Activated CD8-positive, alpha-beta T cell treated with anti-CD3 and anti-CD28 coated beads for 36 hours (primary cell): ENCODE results near the gene OMA1. TPM values are rescaled to one million over a fixed set of nuclear protein-coding genes. Genes with fewer than 3 reads are reported as not detected.

Experiments
- ATAC-seq: fragments of 200-7000 bp; cut with Tn5 transposase; one replicate; pipeline ENCODE4 v1.10.0; 2021; ENCODE audit warnings: mild to moderate bottlenecking, moderate library complexity
- CTCF ChIA-PET: fragments of 350-600 bp; sonication (Branson Sonifier 250); formaldehyde crosslinking; loops from one replicate; lab custom pipeline; 2021; ENCODE audit warnings: antibody characterized with exemption; lab: Charles Lee
- POLR2A ChIA-PET: fragments of 350-600 bp; sonication (Branson Sonifier 250); formaldehyde crosslinking; loops from one replicate; lab custom pipeline; 2021; ENCODE audit warnings: antibody characterized with exemption; lab: Charles Lee
- DNase-seq: peaks from one replicate; pipeline ENCODE4 v3.0.0-alpha.2; 2020
- H3K27ac Mint-ChIP-seq: one replicate; pipeline ENCODE4 v1.8.0; 2021; ENCODE audit warnings: mild to moderate bottlenecking, mixed read lengths
- H3K27me3 Mint-ChIP-seq: one replicate; pipeline ENCODE4 v1.8.0; 2021; ENCODE audit warnings: mixed read lengths
- H3K36me3 Mint-ChIP-seq: one replicate; pipeline ENCODE4 v1.8.0; 2021; ENCODE audit warnings: low read depth, mixed read lengths
- H3K4me1 Mint-ChIP-seq: one replicate; pipeline ENCODE4 v1.8.0; 2021; ENCODE audit warnings: low read depth, mixed read lengths
- H3K4me3 Mint-ChIP-seq: one replicate; pipeline ENCODE4 v1.8.0; 2021; ENCODE audit warnings: mild to moderate bottlenecking, moderate library complexity, mixed read lengths
- H3K9me3 Mint-ChIP-seq: one replicate; pipeline ENCODE4 v1.8.0; 2021; ENCODE audit warnings: mixed read lengths
- CTCF ChIP-seq: fragments of 200-600 bp; IDR thresholded peaks from one replicate; pipeline ENCODE4 v1.8.0; 2022; ENCODE audit warnings: antibody characterized with exemption, mild to moderate bottlenecking
- intact Hi-C: fragments of 100-400 bp; cut with micrococcal nuclease; formaldehyde crosslinking; loops from one replicate; pipeline ENCODE4 v1.10.0; 2022
- total RNA-seq, 2 experiments: library from RNA; stranded (reverse); gene quantifications; one replicate each; pipeline ENCODE4 v1.2.3, GENCODE V29; 2021

Gene OMA1
- total RNA-seq, 2 experiments from 2014 or later, result 14.7 to 14.9 TPM

GRCh38 chr1:58572690-58573089 is 26.2 kb upstream of the OMA1 start:
- ATAC-seq (no peak), DNase-seq (no peak)
- H3K27ac Mint-ChIP-seq, result no peak overlapping the region
- H3K9me3 Mint-ChIP-seq, result no peaks in the 10 kb centered on the region
- ChIA-PET POLR2A (no interaction called here), CTCF (interaction anchor here (0.8 to 2.6 kb wide), 4 partner anchors 12 to 80 kb away, joined by 3 to 6 read pairs (median 4); no protein-coding TSS in a partner anchor)
- peaks cover 60% of the 10 kb centered on the region for H3K27me3 Mint-ChIP-seq
- H3K4me3 Mint-ChIP-seq, result no peak overlapping the region
- intact Hi-C loops, result no loop called here
- TF ChIP-seq CTCF, result no peak
- H3K36me3 Mint-ChIP-seq, result no peaks in the 10 kb centered on the region
- H3K4me1 Mint-ChIP-seq, result peaks cover 24% of the 10 kb centered on the region

- peaks cover 20% of the 10 kb centered on the region for H3K4me1 Mint-ChIP-seq
- no peak for TF ChIP-seq CTCF
- H3K27ac Mint-ChIP-seq, result no peak overlapping the region
- H3K27me3 Mint-ChIP-seq, result peaks cover 55% of the 10 kb centered on the region
- intact Hi-C loops, result no loop called here
- CTCF ChIA-PET, result interaction anchor here (0.8 to 2.6 kb wide), 4 partner anchors 11 to 81 kb away, joined by 3 to 6 read pairs (median 4); partner anchors contain the start of gene OMA1
- DNase-seq (no peak), ATAC-seq (no peak)
- no peak overlapping the region for H3K4me3 Mint-ChIP-seq
- POLR2A ChIA-PET, result no interaction called here
- H3K36me3 Mint-ChIP-seq, result no peaks in the 10 kb centered on the region
- no peaks in the 10 kb centered on the region for H3K9me3 Mint-ChIP-seq
Measured at GRCh38 chr1:58571616-58572015, 25.1 kb upstream of the OMA1 start.

- DNase-seq (no peak), ATAC-seq (no peak)
- intact Hi-C loops, result no loop called here
- Mint-ChIP-seq H3K36me3 (no peaks in the 10 kb centered on the region), H3K27ac (no peak overlapping the region), H3K27me3 (peaks cover 50% of the 10 kb centered on the region), H3K9me3 (no peaks in the 10 kb centered on the region), H3K4me1 (peaks cover 19% of the 10 kb centered on the region), H3K4me3 (no peak overlapping the region)
- POLR2A ChIA-PET, result no interaction called here
- no peak for TF ChIP-seq CTCF
- CTCF ChIA-PET, result interaction anchor here (1.9 to 2.6 kb wide), 2 partner anchors 24 to 82 kb away, joined by 4 to 6 read pairs; partner anchors contain the start of gene OMA1
Measured at GRCh38 chr1:58570817-58571216, 24.3 kb upstream of the OMA1 start.

GRCh38 chr1:58570094-58570493 is 23.6 kb upstream of the OMA1 start:
- peaks cover 44% of the 10 kb centered on the region for H3K27me3 Mint-ChIP-seq
- POLR2A ChIA-PET, result no interaction called here
- no peak overlapping the region for H3K27ac Mint-ChIP-seq
- no peak for ATAC-seq
- no peak for DNase-seq
- H3K4me3 Mint-ChIP-seq, result no peak overlapping the region
- H3K9me3 Mint-ChIP-seq, result no peaks in the 10 kb centered on the region
- H3K4me1 Mint-ChIP-seq, result peaks cover 15% of the 10 kb centered on the region
- intact Hi-C loops, result no loop called here
- TF ChIP-seq CTCF, result no peak
- CTCF ChIA-PET, result no interaction called here
- H3K36me3 Mint-ChIP-seq, result no peaks in the 10 kb centered on the region

- TF ChIP-seq CTCF, result no peak
- no peaks in the 10 kb centered on the region for H3K9me3 Mint-ChIP-seq
- H3K4me1 Mint-ChIP-seq, result peaks cover 11% of the 10 kb centered on the region
- ChIA-PET POLR2A (interaction anchor here (0.7 kb wide), 1 partner anchor 119 kb away, joined by 3 read pairs; no protein-coding TSS in a partner anchor), CTCF (interaction anchor here (1.8 kb wide), 1 partner anchor 53 kb away, joined by 6 read pairs; no protein-coding TSS in a partner anchor)
- intact Hi-C loops, result no loop called here
- peaks cover 40% of the 10 kb centered on the region for H3K27me3 Mint-ChIP-seq
- no peaks in the 10 kb centered on the region for H3K36me3 Mint-ChIP-seq
- DNase-seq, result no peak
- ATAC-seq, result no peak
- no peak overlapping the region for H3K4me3 Mint-ChIP-seq
- no peak overlapping the region for H3K27ac Mint-ChIP-seq
Measured at GRCh38 chr1:58568911-58569310, 22.4 kb upstream of the OMA1 start.
